Measurements from ENCODE around the gene EZR. TPM values are rescaled to one million over a fixed set of nuclear protein-coding genes. Genes with fewer than 3 reads are reported as not detected.

Gene EZR
- total and polyA plus RNA-seq, 2 of the 13 experiments (the other 11 are each of a cell fraction or from before 2014, with no cell fraction given), result 34.7 to 60.3 TPM

DNA sequence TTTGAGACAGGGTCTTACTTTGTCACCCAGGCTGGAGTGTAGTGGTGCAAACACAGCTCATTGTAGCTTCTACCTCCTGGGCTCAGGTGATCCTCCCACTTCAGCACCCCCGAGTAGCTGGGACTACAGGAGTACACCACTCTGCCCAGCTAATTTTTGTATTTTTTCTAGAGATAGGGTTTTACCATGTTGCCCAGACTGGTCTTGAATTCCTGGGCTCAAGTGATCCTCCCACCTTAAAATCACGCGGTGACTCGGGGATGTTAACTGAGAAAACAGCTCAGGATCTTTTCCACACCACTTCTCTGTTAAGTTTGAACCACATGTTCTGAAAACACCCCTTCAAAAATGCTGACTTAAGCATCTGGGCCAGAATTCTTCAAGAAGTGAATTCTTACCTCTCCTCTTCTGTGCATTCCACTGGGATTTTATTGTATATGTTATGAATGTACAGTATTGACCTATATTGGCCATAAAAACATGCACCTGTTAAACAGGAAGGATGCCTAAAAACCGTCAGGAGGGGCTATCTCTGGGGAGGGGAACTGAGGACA, 96.9 kb downstream of the EZR start (continued):
- TF ChIP-seq NR2F2 (IDR thresholded peaks at IDR 0.05; ENCODE audit: borderline replicate concordance, low read depth), result no peak

DNA sequence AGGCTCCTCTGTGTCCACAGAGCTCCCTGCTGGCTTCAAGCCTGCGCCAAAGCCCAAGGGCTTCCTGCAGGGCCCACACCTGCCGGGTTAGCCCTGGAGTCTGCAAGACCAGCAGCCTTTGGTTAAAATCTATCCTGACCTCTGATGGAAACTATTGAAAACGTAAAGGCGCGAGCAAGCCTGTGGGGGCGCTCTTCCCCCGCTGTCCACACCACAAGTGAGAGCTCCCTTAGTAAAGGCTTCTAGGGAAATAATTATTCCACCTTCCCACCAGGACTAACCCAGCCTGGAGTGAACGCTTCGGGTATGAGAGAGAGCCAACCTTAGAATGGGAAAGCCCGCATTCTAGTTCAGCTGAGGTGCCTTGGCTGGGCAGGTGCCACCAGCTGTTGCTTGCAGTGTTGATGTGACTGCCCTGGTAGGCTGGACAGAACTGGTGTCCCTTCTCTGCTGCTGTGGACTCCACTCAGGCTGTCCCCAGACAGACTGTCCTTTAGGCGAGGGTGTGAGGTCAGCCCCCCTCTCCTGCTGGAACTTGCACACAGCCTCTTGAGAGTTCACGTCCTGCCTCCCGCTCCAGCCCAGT, 100.6 kb downstream of the EZR start:
- FAIRE-seq (peak; percentile 76), DNase-seq (ENCODE audit: low spot score) (peak; percentile 38), ATAC-seq (peak; percentile 89)
- 19% methylated on average over 10 of the region's 13 CpGs for WGBS (ENCODE audit: low lambda C conversion rate)
- Histone ChIP-seq H3K27ac (ENCODE audit: extremely low read length, insufficient read depth, low read length) (no peak overlapping the region), H3K9ac (ENCODE audit: insufficient read depth, low read depth, low read length) (no peak overlapping the region), H3K79me2 (ENCODE audit: insufficient read depth, low read length) (no peaks in the 10 kb centered on the region), H3K4me2 (ENCODE audit: low read depth, low read length) (no peak overlapping the region), H3K9me3 (ENCODE audit: low read length) (no peaks in the 10 kb centered on the region), H3K36me3 (replicated peaks in 1 of 2; ENCODE audit: control insufficient read depth in 1 of 2, insufficient read depth in 2 of 2, low read length in 2 of 2) (no peaks in the 10 kb centered on the region), H4K20me1 (ENCODE audit: insufficient read depth, low read length) (no peaks in the 10 kb centered on the region), H2AFZ (ENCODE audit: low read length) (no peak overlapping the region), H3K4me1 (ENCODE audit: insufficient read depth, low read length) (peaks cover 10% of the 10 kb centered on the region), H3K4me3 (replicated peaks in 1 of 3; ENCODE audit: insufficient read depth in 1 of 3, low read depth in 2 of 3, low read length in 3 of 3) (no peak overlapping the region), H3K27me3 (ENCODE audit: control insufficient read depth in 1 of 2, insufficient read depth in 2 of 2, low read length in 2 of 2) (peaks cover 0 to 4% of the 10 kb centered on the region in 2 experiments; a peak in 1 of 5 replicates)
- ChIA-PET POLR2A (interaction anchor here (0.5 kb wide), 1 partner anchor 275 kb away, joined by 3 read pairs; no protein-coding TSS in a partner anchor), CTCF (ENCODE audit: low intra/inter-chr PET ratio, low total read pairs) (interaction anchor here (2.6 kb wide), 1 partner anchor 254 kb away, joined by 7 read pairs; no protein-coding TSS in a partner anchor)
- intact Hi-C loops (cut with micrococcal nuclease; ENCODE audit: unreplicated experiment), result loop anchor here (1.0 kb wide), 1 partner anchor 254 kb away; no protein-coding TSS in a partner anchor
- BruUV-seq (replicated peaks), result no TSS peak
- in situ Hi-C loops (cut with HindIII; ENCODE audit: extremely low pct_ligation_motif_present, low pct_unique_long_range_greater_than_20kb), result loop anchor here (25.0 kb wide), 1 partner anchor 394 kb away; no protein-coding TSS in a partner anchor
- TF ChIP-seq FLYWCH1 (CRISPR knock-in tag; IDR thresholded peaks at IDR 0.05) (no peak), SMC3 (IDR thresholded peaks at IDR 0.05; ENCODE audit: low read length) (peak; percentile 56), FOXA3 (CRISPR knock-in tag; IDR thresholded peaks at IDR 0.05) (no peak), ZNF644 (CRISPR knock-in tag; IDR thresholded peaks at IDR 0.05; ENCODE audit: low read depth) (no peak), ZNF589 (CRISPR knock-in tag; conservative IDR thresholded peaks at IDR 0.05) (no peak), ZNF333 (CRISPR knock-in tag; IDR thresholded peaks at IDR 0.05; ENCODE audit: borderline replicate concordance) (no peak), CENPX (CRISPR knock-in tag; IDR thresholded peaks at IDR 0.05) (no peak), CBX5 (CRISPR knock-in tag; IDR thresholded peaks at IDR 0.05; ENCODE audit: borderline replicate concordance) (0 out of 2 replicates have a peak, but pooled peaks have one; percentile 26), RFX1 (IDR thresholded peaks at IDR 0.05) (no peak), FOXO1 (CRISPR knock-in tag; IDR thresholded peaks at IDR 0.05) (no peak), XRCC5 (optimal IDR thresholded peaks at IDR 0.05; ENCODE audit: low read length) (peak; percentile 69), KLF13 (CRISPR knock-in tag; IDR thresholded peaks at IDR 0.05) (no peak), SALL2 (CRISPR knock-in tag; IDR thresholded peaks at IDR 0.05) (no peak), FOXC1 (CRISPR knock-in tag; IDR thresholded peaks at IDR 0.05; ENCODE audit: borderline replicate concordance) (0 out of 2 replicates have a peak, but pooled peaks have one; percentile 20), KLF6 (CRISPR knock-in tag; IDR thresholded peaks at IDR 0.05) (no peak), NFKB2 (CRISPR knock-in tag; IDR thresholded peaks at IDR 0.05; ENCODE audit: borderline replicate concordance) (no peak), RAD51 (IDR thresholded peaks at IDR 0.05; ENCODE audit: borderline replicate concordance) (no peak), BHLHE40 (IDR thresholded peaks at IDR 0.05; ENCODE audit: low read length) (0 out of 2 replicates have a peak, but pooled peaks have one; percentile 2), CBFB (CRISPR knock-in tag; IDR thresholded peaks at IDR 0.05) (no peak), MAF1 (CRISPR knock-in tag; IDR thresholded peaks at IDR 0.05; ENCODE audit: borderline replicate concordance) (no peak), ZNF350 (CRISPR knock-in tag; IDR thresholded peaks at IDR 0.05; ENCODE audit: borderline replicate concordance, low read depth) (peak; percentile 37; the same call in 1 of the 2 replicates), SALL1 (CRISPR knock-in tag; IDR thresholded peaks at IDR 0.05) (peak; percentile 43; the same call in 1 of the 2 replicates), ISX (CRISPR knock-in tag; conservative IDR thresholded peaks at IDR 0.05) (no peak), ZSCAN12 (CRISPR knock-in tag; IDR thresholded peaks at IDR 0.05) (no peak)
- TF ChIP-seq, protein P1, sequence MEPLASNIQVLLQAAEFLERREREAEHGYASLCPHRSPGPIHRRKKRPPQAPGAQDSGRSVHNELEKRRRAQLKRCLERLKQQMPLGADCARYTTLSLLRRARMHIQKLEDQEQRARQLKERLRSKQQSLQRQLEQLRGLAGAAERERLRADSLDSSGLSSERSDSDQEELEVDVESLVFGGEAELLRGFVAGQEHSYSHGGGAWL (CRISPR knock-in tag; IDR thresholded peaks at IDR 0.05), result no peak
- TF ChIP-seq, protein P2, sequence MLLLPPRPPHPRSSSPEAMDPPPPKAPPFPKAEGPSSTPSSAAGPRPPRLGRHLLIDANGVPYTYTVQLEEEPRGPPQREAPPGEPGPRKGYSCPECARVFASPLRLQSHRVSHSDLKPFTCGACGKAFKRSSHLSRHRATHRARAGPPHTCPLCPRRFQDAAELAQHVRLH (CRISPR knock-in tag; IDR thresholded peaks at IDR 0.05; ENCODE audit: borderline replicate concordance, low read depth), result no peak
